ENCODE data around the gene C12orf75.
"Not testable (repeated sequence)": the region's sequence is repeated elsewhere in the genome, so short reads cannot be mapped to it uniquely, and the experiment has no call there.

Gene C12orf75

GRCh38 chr12:105311936-105312335 lies 18.6 kb upstream of the C12orf75 start:
- FAIRE-seq: not testable (repeated sequence)

GRCh38 chr12:105313755-105314154 lies 16.7 kb upstream of the C12orf75 start:
- FAIRE-seq: not testable (repeated sequence)

GRCh38 chr12:105315130-105315529 lies 15.4 kb upstream of the C12orf75 start:
- FAIRE-seq: no peak

GRCh38 chr12:105315726-105316125 lies 14.8 kb upstream of the C12orf75 start:
- FAIRE-seq: no peak

GRCh38 chr12:105316931-105317852 lies 13.3 kb upstream of the C12orf75 start:
- no peak for FAIRE-seq

GRCh38 chr12:105317942-105318621 lies 12.4 kb upstream of the C12orf75 start:
- FAIRE-seq: no peak

GRCh38 chr12:105318651-105319483 lies 11.6 kb upstream of the C12orf75 start:
- no peak for FAIRE-seq

- no peak for FAIRE-seq
Measured at GRCh38 chr12:105319691-105320209, 10.7 kb upstream of the C12orf75 start.

GRCh38 chr12:105321125-105321524 lies 9.4 kb upstream of the C12orf75 start:
- no peak for FAIRE-seq

GRCh38 chr12:105322070-105322469 lies 8.4 kb upstream of the C12orf75 start:
- no peak for FAIRE-seq

GRCh38 chr12:105324704-105325103 lies 5.8 kb upstream of the C12orf75 start:
- no peak for FAIRE-seq

- FAIRE-seq: no peak
Measured at GRCh38 chr12:105325117-105325516, 5.4 kb upstream of the C12orf75 start.

GRCh38 chr12:105329926-105330282 lies 587 bp upstream of the C12orf75 start:
- FAIRE-seq: no peak

GRCh38 chr12:105330931-105331804 lies 677 bp downstream of the C12orf75 start:
- no peak for FAIRE-seq

- no peak for FAIRE-seq
Measured at GRCh38 chr12:105331805-105332251, 1.3 kb downstream of the C12orf75 start.

GRCh38 chr12:105332286-105332685 lies 1.8 kb downstream of the C12orf75 start:
- not testable (repeated sequence) for FAIRE-seq

GRCh38 chr12:105332925-105333324 lies 2.4 kb downstream of the C12orf75 start:
- FAIRE-seq: no peak

- FAIRE-seq: no peak
Measured at GRCh38 chr12:105334001-105334400, 3.5 kb downstream of the C12orf75 start.

GRCh38 chr12:105334582-105334981 lies 4.1 kb downstream of the C12orf75 start:
- FAIRE-seq: no peak

GRCh38 chr12:105335856-105336255 lies 5.4 kb downstream of the C12orf75 start:
- FAIRE-seq: no peak

- FAIRE-seq: no peak
Measured at GRCh38 chr12:105336411-105336810, 5.9 kb downstream of the C12orf75 start.

- no peak for FAIRE-seq
Measured at GRCh38 chr12:105337391-105337790, 6.9 kb downstream of the C12orf75 start.
